ENCODE measurements around the gene CYB5B.

The CYB5B gene

GRCh38 chr16:69482410-69482991, 58.1 kb downstream of the CYB5B start:
- H3K4me1 Mint-ChIP-seq = peaks cover 12% of the 10 kb centered on the region
- ATAC-seq = no peak
- H3K27me3 Mint-ChIP-seq = peaks cover 15% of the 10 kb centered on the region
- H3K36me3 Mint-ChIP-seq = peaks cover 4% of the 10 kb centered on the region
- no peak overlapping the region for H3K4me3 Mint-ChIP-seq
- H3K9me3 Mint-ChIP-seq = no peaks in the 10 kb centered on the region
- H3K27ac Mint-ChIP-seq = no peak overlapping the region

- no peaks in the 10 kb centered on the region for H3K9me3 Mint-ChIP-seq
- H3K4me1 Mint-ChIP-seq = peaks cover 12% of the 10 kb centered on the region
- no peak for ATAC-seq
- H3K27ac Mint-ChIP-seq = no peak overlapping the region
- H3K36me3 Mint-ChIP-seq = peaks cover 4% of the 10 kb centered on the region
- peaks cover 15% of the 10 kb centered on the region for H3K27me3 Mint-ChIP-seq
- H3K4me3 Mint-ChIP-seq = no peak overlapping the region
Measured at GRCh38 chr16:69483611-69484010, 59.2 kb downstream of the CYB5B start.

GRCh38 chr16:69485361-69485760, 60.9 kb downstream of the CYB5B start:
- Mint-ChIP-seq H3K27me3 (peaks cover 15% of the 10 kb centered on the region), H3K36me3 (peaks cover 4% of the 10 kb centered on the region), H3K9me3 (no peaks in the 10 kb centered on the region), H3K27ac (no peak overlapping the region), H3K4me1 (peaks cover 12% of the 10 kb centered on the region), H3K4me3 (no peak overlapping the region)
- ATAC-seq = no peak

DNA sequence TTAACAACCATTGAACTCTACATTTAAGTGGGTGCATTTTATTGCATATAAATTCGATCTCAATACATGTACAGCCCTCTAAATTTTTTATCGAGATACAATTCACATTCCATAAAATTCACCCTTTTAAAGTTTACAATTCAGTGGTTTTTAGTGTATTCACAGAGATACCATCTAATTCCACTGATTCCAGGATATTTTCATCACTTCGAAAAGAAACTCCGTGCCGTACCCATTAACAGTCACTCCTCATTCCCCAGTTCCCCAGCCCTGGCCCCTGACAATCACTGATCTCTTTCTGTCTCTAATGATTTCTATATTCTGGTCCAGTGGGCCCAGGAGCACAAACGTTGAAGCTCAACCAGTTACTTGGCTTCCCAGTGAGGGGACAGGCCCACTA, 61.4 kb downstream of the CYB5B start:
- H3K4me3 Mint-ChIP-seq = no peak overlapping the region
- ATAC-seq = no peak

GRCh38 chr16:69486272-69486671, 61.9 kb downstream of the CYB5B start:
- no peak overlapping the region for H3K4me3 Mint-ChIP-seq
- no peaks in the 10 kb centered on the region for H3K9me3 Mint-ChIP-seq

More for the DNA sequence above, 61.4 kb downstream of the CYB5B start:
- Mint-ChIP-seq H3K9me3 (no peaks in the 10 kb centered on the region), H3K27me3 (peaks cover 15% of the 10 kb centered on the region), H3K4me1 (peaks cover 9% of the 10 kb centered on the region), H3K36me3 (peaks cover 4% of the 10 kb centered on the region), H3K27ac (no peak overlapping the region)

DNA sequence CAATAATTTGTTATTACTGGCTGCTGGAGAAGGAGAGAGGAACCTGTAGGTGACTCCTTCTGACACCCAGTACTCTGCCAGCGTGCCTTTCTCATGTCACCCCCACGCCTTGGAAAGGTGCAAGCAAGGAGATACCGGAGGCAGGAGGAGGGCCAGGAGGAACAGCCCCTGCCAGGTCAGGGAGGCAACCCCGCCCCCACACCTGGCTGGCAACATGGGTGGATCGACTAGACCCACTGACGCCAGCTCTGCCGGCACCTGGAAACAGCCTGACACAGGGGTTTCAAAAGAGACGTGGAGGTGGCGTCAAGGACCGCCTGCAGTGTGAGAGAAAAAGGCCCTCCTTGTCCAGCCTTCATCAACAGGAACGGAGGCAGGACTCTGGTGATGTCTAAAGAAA, 62.3 kb downstream of the CYB5B start:
- peaks cover 2% of the 10 kb centered on the region for H3K4me1 Mint-ChIP-seq
- no peak overlapping the region for H3K27ac Mint-ChIP-seq
- peaks cover 15% of the 10 kb centered on the region for H3K27me3 Mint-ChIP-seq
- H3K36me3 Mint-ChIP-seq = peaks cover 4% of the 10 kb centered on the region
- no peaks in the 10 kb centered on the region for H3K9me3 Mint-ChIP-seq
- no peak for ATAC-seq
- H3K4me3 Mint-ChIP-seq = no peak overlapping the region

More at GRCh38 chr16:69486272-69486671, 61.9 kb downstream of the CYB5B start:
- H3K36me3 Mint-ChIP-seq = peaks cover 4% of the 10 kb centered on the region
- H3K27me3 Mint-ChIP-seq = peaks cover 15% of the 10 kb centered on the region
- ATAC-seq = no peak
- H3K27ac Mint-ChIP-seq = no peak overlapping the region
- H3K4me1 Mint-ChIP-seq = peaks cover 6% of the 10 kb centered on the region

DNA sequence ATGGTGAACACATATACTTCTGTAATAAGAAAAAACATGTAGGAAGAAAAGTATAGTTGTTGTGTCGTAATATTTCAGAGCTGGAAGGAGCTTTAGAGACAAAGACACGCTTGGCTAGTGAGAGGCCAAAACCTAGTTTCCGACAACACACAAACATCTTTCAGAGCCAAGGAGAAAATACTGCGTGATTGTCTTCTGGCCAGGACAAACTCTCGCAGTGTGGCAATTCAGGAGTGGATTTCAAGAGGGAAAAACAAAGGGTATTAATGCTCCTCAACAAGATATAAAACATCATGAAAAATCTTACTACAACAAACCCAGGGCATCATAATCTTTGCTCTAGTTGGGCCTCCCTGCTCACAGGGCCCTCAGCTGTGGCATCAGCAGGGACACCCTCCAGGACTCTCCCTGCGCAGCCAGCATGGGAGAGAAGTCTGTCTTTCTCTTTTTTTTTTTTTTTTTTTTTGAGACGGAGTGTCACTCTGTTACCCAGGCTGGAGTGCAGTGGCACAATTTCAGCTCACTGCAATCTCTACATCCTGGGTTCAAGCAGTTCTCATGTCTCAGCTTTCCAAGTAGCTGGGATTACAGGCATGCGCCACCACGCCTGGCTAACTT, 66.4 kb downstream of the CYB5B start:
- H3K4me3 Mint-ChIP-seq = no peak overlapping the region
- H3K4me1 Mint-ChIP-seq = no peaks in the 10 kb centered on the region
- no peaks in the 10 kb centered on the region for H3K36me3 Mint-ChIP-seq
- no peaks in the 10 kb centered on the region for H3K27me3 Mint-ChIP-seq
- peaks cover 2% of the 10 kb centered on the region for H3K9me3 Mint-ChIP-seq
- no peak for ATAC-seq
- no peak overlapping the region for H3K27ac Mint-ChIP-seq

DNA sequence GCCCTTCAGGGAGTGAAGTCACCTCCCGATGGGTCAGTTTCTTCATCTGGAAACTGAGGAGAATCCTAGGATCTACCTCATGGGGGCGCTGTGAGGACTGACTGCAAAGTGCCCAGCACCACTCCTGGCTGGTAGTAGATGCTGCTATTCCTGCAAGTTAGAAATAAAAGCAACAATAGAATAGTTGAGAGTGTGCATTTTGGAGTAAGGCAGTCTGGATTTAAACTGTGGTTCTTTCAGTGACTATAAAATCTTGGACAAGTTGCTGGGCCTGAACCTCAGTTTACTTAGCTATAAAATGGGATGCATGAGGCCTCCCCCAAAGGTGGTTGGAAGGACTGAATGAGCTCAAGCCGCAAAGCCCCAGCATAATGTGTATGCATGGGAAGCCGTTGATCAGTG, 70.6 kb downstream of the CYB5B start:
- H3K4me1 Mint-ChIP-seq = peaks cover 6% of the 10 kb centered on the region
- no peak for ATAC-seq
- peak overlapping the region; percentile 15 for H3K27ac Mint-ChIP-seq
- no peak overlapping the region for H3K4me3 Mint-ChIP-seq
- peaks cover 2% of the 10 kb centered on the region for H3K9me3 Mint-ChIP-seq
- no peaks in the 10 kb centered on the region for H3K36me3 Mint-ChIP-seq
- H3K27me3 Mint-ChIP-seq = no peaks in the 10 kb centered on the region

GRCh38 chr16:69495821-69496220, 71.4 kb downstream of the CYB5B start:
- Mint-ChIP-seq H3K9me3 (peaks cover 2% of the 10 kb centered on the region), H3K4me3 (no peak overlapping the region), H3K36me3 (no peaks in the 10 kb centered on the region), H3K27me3 (no peaks in the 10 kb centered on the region), H3K27ac (no peak overlapping the region), H3K4me1 (peaks cover 6% of the 10 kb centered on the region)
- no peak for ATAC-seq

DNA sequence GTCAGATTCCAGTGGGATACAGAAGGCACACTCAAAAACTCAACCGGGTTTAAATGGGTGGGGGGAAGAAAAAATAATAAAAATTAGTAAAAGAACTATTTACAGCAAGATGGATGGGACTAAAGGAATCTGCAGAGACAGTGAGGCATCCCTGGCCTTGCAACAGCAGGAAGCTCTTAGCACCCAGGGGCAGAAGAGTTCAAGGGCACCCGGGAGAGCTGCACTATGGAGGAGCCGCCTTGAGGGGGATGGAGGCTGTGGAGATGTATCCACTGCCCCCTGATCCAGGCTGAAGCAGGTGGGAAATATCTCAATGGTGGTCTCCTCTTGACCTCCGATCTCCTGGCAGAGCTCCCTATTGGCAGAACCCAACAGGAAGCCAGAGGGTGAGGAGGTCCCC, 72.0 kb downstream of the CYB5B start:
- H3K4me3 Mint-ChIP-seq = no peak overlapping the region
- no peaks in the 10 kb centered on the region for H3K36me3 Mint-ChIP-seq

DNA sequence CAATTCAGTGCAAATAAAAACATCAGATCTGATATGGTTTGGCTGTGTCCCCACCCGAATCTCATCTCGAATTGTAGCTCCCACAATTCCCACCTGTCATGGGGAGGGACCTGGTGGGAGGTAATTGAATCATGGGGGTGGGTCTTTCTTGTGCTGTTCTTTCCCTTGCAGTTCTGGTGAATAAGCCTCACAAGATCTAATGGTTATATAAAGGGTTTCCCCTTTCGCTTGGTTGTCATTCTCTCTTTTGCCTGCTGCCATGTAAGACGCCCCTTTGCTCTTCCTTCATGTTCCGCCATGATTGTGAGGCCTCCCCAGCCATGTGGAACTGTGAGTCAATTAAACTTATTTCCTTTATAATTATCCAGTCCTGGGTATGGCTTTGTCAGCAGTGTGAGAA, 72.5 kb downstream of the CYB5B start:
- Mint-ChIP-seq H3K27me3 (no peaks in the 10 kb centered on the region), H3K4me3 (no peak overlapping the region), H3K9me3 (peaks cover 2% of the 10 kb centered on the region), H3K27ac (no peak overlapping the region), H3K36me3 (no peaks in the 10 kb centered on the region), H3K4me1 (peaks cover 10% of the 10 kb centered on the region)
- ATAC-seq = no peak

More for the DNA sequence above, 72.0 kb downstream of the CYB5B start:
- Mint-ChIP-seq H3K9me3 (peaks cover 2% of the 10 kb centered on the region), H3K4me1 (peaks cover 6% of the 10 kb centered on the region), H3K27ac (no peak overlapping the region), H3K27me3 (no peaks in the 10 kb centered on the region)
- no peak for ATAC-seq

DNA sequence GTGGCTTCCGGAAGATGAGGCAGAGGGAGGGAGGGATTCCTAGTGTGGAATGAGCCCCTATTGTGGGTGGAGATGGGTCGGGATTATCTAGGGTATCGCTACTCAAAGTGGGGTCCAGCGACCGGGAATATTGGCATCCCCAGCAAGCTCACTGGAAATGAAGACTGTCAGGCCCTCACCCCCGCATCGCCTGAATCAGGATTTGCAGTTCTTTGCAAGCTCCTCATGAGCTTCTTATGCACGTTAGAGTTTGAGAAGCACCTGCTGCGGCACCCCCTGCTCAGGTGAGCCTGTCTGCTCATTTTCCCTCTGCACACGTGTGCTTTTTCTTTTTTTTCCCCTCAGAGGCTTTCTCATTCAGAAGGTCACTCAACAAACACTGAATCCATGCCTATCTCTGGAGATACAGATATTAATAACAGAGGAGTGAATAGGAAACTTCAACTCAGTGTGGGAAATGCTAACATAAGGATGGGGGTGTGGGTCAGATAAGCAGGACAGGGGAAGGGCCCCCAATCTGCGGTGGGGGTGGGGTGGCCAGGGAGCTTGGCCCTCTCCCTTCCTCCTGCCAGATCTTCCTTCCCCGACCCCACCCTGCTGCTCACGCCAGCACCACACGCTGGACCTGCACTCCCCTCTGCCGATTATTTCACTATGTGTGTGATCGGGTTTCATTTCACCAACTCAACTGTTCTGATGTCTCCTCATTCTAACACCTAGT, 73.6 kb downstream of the CYB5B start:
- no peaks in the 10 kb centered on the region for H3K27me3 Mint-ChIP-seq
- H3K4me3 Mint-ChIP-seq = no peak overlapping the region
- H3K36me3 Mint-ChIP-seq = no peaks in the 10 kb centered on the region
- H3K27ac Mint-ChIP-seq = no peak overlapping the region
- ATAC-seq = no peak
- H3K9me3 Mint-ChIP-seq = peaks cover 2% of the 10 kb centered on the region
- H3K4me1 Mint-ChIP-seq = peaks cover 15% of the 10 kb centered on the region

- peaks cover 15% of the 10 kb centered on the region for H3K4me1 Mint-ChIP-seq
- no peaks in the 10 kb centered on the region for H3K9me3 Mint-ChIP-seq
- no peak for ATAC-seq
- no peaks in the 10 kb centered on the region for H3K36me3 Mint-ChIP-seq
- H3K4me3 Mint-ChIP-seq = no peak overlapping the region
- no peaks in the 10 kb centered on the region for H3K27me3 Mint-ChIP-seq
- no peak overlapping the region for H3K27ac Mint-ChIP-seq
Measured at GRCh38 chr16:69498926-69499325, 74.5 kb downstream of the CYB5B start.

GRCh38 chr16:69499541-69500230, 75.3 kb downstream of the CYB5B start:
- no peaks in the 10 kb centered on the region for H3K27me3 Mint-ChIP-seq
- H3K4me1 Mint-ChIP-seq = peaks cover 15% of the 10 kb centered on the region
- no peak overlapping the region for H3K4me3 Mint-ChIP-seq
- no peaks in the 10 kb centered on the region for H3K36me3 Mint-ChIP-seq
- no peaks in the 10 kb centered on the region for H3K9me3 Mint-ChIP-seq
- ATAC-seq = no peak
- no peak overlapping the region for H3K27ac Mint-ChIP-seq

DNA sequence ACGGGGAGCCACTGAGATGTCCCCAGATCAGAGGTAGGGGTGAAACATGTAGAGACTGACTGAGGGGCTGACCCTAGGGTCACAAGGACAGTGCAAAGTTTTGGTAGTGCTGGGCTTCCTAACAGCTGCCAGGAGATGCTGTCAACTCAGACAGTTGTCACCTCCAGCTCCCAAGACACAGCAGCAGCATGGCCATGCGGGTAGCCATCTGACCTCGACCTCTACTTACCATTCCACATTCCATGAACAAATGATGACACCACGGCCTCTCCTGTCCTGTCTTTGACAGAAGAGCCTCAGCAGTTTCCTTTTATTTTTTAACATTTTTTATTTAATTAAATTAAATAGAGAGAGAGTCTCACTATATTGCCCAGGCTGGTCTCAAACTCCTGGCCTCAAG, 76.1 kb downstream of the CYB5B start:
- ATAC-seq = no peak
- no peaks in the 10 kb centered on the region for H3K27me3 Mint-ChIP-seq
- no peak overlapping the region for H3K27ac Mint-ChIP-seq
- H3K4me1 Mint-ChIP-seq = peaks cover 15% of the 10 kb centered on the region
- no peaks in the 10 kb centered on the region for H3K9me3 Mint-ChIP-seq
- no peak overlapping the region for H3K4me3 Mint-ChIP-seq
- no peaks in the 10 kb centered on the region for H3K36me3 Mint-ChIP-seq
